HL-60 (cell line): ENCODE data around the gene KLK1.

Experiments used
- DNase-seq, 2 experiments: peaks; one replicate each; pipeline ENCODE4 v3.0.0-alpha.2; 2010 to 2020; ENCODE audit warnings: low read depth in 1 of 2, low spot score in 1 of 2
- H3K27ac ChIP-seq: fragments of 250-450 bp; sonication (Bioruptor Pico); replicated peaks from 2 replicates; pipeline ENCODE4 v1.5.1; 2020; ENCODE audit warnings: mild to moderate bottlenecking, moderate library complexity
- H3K27me3 ChIP-seq: fragments of 250-450 bp; sonication (Bioruptor Pico); 2 replicates; pipeline ENCODE4 v1.5.1; 2021; ENCODE audit warnings: mild to moderate bottlenecking, moderate library complexity; ENCODE audit not compliant: insufficient read depth, poor library complexity, severe bottlenecking
- H3K4me3 ChIP-seq: replicated peaks from 2 replicates; pipeline ENCODE4 v1.5.1; 2011; ENCODE audit warnings: mild to moderate bottlenecking, control low read depth, low read length; ENCODE audit not compliant: insufficient read depth
- GABPA ChIP-seq: IDR thresholded peaks from 2 replicates; pipeline ENCODE4 v1.6.1; 2012; ENCODE audit warnings: low read depth
- POLR2AphosphoS5 ChIP-seq: IDR thresholded peaks from 2 replicates; pipeline ENCODE4 v1.6.1; 2012; ENCODE audit warnings: low read depth
- SPI1 ChIP-seq: IDR thresholded peaks from 2 replicates; pipeline ENCODE4 v1.6.1; 2012; ENCODE audit warnings: low read depth, mild to moderate bottlenecking, borderline replicate concordance
- TF ChIP-seq, protein P1 (sequence below): IDR thresholded peaks from one replicate; pipeline ENCODE4 v1.5.1; 2011; ENCODE audit warnings: low read length, control low read depth, inconsistent platforms; ENCODE audit not compliant: insufficient read depth
- TF ChIP-seq, protein P2 (sequence below): IDR thresholded peaks from 2 replicates; pipeline ENCODE4 v1.6.1; 2012; ENCODE audit warnings: low read depth; ENCODE audit not compliant: insufficient replicate concordance

KLK1 gene

DNA sequence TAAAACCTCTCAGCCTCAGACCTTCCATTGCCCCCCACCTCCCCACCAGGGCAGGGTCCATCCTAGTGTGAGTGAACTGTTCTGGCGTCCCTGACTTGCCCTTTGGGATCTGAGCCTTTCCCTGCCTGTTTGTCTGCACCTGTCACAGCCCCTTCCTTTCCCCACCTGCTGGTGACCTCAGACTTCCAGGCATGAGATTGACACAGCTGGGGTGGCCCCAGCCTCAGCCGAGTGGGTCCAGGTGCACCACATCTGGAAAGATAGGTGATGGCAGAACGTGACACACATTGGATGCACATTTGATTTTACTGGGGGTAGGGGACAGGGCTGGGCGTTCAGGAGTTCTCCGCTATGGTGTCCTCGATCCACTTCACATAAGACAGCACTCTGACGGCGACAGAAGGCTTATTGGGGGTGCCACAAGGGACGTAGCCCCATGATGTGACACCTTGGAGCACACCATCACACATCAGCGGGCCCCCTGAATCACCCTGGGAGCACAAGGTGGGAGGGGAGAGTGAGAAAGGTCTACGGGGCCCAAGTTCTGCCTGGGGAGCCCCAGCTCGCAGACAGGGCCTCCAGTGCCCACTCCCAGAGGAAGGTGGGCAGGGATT is 4.6 kb downstream of the KLK1 start:
- H3K27ac ChIP-seq: no peak overlapping the region
- TF ChIP-seq POLR2AphosphoS5 (no peak), GABPA (no peak), SPI1 (no peak)
- TF ChIP-seq, protein P1, sequence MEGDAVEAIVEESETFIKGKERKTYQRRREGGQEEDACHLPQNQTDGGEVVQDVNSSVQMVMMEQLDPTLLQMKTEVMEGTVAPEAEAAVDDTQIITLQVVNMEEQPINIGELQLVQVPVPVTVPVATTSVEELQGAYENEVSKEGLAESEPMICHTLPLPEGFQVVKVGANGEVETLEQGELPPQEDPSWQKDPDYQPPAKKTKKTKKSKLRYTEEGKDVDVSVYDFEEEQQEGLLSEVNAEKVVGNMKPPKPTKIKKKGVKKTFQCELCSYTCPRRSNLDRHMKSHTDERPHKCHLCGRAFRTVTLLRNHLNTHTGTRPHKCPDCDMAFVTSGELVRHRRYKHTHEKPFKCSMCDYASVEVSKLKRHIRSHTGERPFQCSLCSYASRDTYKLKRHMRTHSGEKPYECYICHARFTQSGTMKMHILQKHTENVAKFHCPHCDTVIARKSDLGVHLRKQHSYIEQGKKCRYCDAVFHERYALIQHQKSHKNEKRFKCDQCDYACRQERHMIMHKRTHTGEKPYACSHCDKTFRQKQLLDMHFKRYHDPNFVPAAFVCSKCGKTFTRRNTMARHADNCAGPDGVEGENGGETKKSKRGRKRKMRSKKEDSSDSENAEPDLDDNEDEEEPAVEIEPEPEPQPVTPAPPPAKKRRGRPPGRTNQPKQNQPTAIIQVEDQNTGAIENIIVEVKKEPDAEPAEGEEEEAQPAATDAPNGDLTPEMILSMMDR: no peak
- TF ChIP-seq, protein P2, sequence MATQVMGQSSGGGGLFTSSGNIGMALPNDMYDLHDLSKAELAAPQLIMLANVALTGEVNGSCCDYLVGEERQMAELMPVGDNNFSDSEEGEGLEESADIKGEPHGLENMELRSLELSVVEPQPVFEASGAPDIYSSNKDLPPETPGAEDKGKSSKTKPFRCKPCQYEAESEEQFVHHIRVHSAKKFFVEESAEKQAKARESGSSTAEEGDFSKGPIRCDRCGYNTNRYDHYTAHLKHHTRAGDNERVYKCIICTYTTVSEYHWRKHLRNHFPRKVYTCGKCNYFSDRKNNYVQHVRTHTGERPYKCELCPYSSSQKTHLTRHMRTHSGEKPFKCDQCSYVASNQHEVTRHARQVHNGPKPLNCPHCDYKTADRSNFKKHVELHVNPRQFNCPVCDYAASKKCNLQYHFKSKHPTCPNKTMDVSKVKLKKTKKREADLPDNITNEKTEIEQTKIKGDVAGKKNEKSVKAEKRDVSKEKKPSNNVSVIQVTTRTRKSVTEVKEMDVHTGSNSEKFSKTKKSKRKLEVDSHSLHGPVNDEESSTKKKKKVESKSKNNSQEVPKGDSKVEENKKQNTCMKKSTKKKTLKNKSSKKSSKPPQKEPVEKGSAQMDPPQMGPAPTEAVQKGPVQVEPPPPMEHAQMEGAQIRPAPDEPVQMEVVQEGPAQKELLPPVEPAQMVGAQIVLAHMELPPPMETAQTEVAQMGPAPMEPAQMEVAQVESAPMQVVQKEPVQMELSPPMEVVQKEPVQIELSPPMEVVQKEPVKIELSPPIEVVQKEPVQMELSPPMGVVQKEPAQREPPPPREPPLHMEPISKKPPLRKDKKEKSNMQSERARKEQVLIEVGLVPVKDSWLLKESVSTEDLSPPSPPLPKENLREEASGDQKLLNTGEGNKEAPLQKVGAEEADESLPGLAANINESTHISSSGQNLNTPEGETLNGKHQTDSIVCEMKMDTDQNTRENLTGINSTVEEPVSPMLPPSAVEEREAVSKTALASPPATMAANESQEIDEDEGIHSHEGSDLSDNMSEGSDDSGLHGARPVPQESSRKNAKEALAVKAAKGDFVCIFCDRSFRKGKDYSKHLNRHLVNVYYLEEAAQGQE: no peak
- no peak for DNase-seq
- H3K27me3 ChIP-seq: peaks cover 31% of the 10 kb centered on the region
- no peak overlapping the region for H3K4me3 ChIP-seq

DNA sequence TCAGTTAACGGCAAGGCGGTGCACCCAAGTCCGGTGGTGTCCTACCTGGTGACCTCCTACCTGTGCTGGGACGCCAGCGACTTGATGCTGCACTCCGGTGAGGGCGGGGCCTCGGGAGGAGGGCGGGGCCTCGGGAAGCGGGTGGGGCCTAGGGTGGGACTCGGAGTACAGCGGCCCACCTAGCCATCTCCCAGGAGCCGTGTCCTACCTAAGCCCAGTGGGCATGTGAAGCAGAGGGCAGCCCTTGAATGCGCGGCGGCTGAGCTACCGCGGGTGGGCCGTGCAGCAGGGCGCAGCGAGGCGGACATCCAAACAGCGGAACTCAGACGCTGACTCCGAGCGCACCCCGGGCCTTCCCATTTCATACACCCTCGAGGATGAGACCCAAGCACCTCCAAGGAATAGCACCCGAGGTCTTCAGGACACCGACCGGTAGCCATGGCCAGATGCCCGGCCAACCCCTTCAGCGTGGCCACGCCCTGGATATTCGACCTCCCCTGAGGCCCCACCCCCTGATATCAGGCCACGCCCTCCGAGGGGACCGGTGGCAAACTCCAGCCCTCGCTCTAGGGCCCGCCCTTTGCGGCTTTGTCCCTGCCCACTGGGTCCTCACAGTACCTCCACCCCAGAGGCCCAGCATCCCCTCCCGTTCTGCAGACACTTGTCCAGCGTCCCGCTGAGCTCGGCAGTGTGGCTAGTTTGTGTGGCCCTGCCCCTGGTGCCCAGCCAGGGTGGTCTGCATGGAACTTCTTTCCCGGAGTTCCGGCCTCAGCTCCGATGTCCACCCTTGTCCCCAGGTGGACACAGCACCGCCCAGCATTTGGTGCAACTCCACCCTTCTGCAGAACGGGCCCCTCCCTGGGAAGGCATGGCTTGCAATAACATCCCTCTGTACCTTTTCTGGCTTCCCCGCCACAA is 5.4 kb downstream of the KLK1 start:
- Histone ChIP-seq H3K27me3 (peaks cover 29% of the 10 kb centered on the region), H3K27ac (no peak overlapping the region), H3K4me3 (no peak overlapping the region)
- TF ChIP-seq SPI1: no peak
- TF ChIP-seq, protein P1: no peak
- TF ChIP-seq POLR2AphosphoS5: no peak
- TF ChIP-seq, protein P2: no peak
- TF ChIP-seq GABPA: no peak
- no peak for DNase-seq

DNA sequence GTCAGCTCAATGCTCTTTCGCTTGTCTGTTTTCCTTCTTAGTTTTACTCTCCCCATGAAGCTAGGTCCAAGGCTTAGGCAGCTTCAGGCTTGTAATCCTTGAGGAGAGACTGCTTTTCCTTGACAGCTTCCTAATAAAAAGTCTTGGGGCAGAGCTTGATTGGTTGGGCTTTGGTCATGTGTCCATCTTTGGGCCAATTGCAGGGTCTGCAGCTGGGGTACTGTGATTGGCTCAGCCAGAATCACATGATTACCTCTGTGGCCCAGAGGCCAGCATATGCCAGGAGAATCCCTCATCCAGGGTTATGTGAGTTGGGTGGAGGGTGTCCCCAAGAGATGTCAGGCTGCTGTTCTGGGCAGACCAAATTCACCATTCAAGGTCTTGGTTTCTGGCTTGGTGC is 8.1 kb downstream of the KLK1 start:
- no peak for DNase-seq
- Histone ChIP-seq H3K4me3 (no peak overlapping the region), H3K27ac (no peak overlapping the region), H3K27me3 (peaks cover 21% of the 10 kb centered on the region)
- TF ChIP-seq POLR2AphosphoS5 (no peak), SPI1 (no peak), GABPA (no peak)
- TF ChIP-seq, protein P2: no peak
- TF ChIP-seq, protein P1: no peak
